Breast epithelium (tissue), 4 donors: Measurements from ENCODE around the gene SERGEF. TPM values are rescaled to one million over a fixed set of nuclear protein-coding genes. Genes with fewer than 3 reads are reported as not detected.

Source experiments
- DNase-seq, 2 donors: peaks; one replicate each; pipeline ENCODE4 v3.0.0-alpha.2; 2019; ENCODE audit warnings: low spot score in 2 of 2
- H3K27ac ChIP-seq, 2 donors: fragments of 200-600 bp; sonication (generic) in 1 of 2; one replicate each; pipeline ENCODE4 v1.5.1; 2016 to 2019; ENCODE audit warnings: mild to moderate bottlenecking in 1 of 2
- H3K27me3 ChIP-seq, 2 donors: fragments of 200-600 bp; sonication (generic) in 1 of 2; one replicate each; pipeline versions ENCODE4 v1.5.1 to v1.6.0; 2017 to 2019; ENCODE audit warnings: control low read depth in 1 of 2, mild to moderate bottlenecking in 1 of 2
- H3K36me3 ChIP-seq: fragments of 200-600 bp; one replicate; pipeline ENCODE4 v1.5.1; 2019
- H3K4me1 ChIP-seq, 2 donors: fragments of 200-600 bp; sonication (generic); one replicate each; pipeline ENCODE4 v1.5.1; 2016 to 2019; ENCODE audit warnings: control low read depth in 1 of 2
- H3K4me3 ChIP-seq, 3 donors: fragments of 200-600 bp; sonication (generic); 1 replicate in 2 of 3; 2 replicates in 1 of 3; pipeline ENCODE4 v1.5.1; 2016 to 2019; ENCODE audit warnings: mild to moderate bottlenecking in 3 of 3, moderate library complexity in 2 of 3
- H3K9me3 ChIP-seq, 2 donors: fragments of 200-600 bp; sonication (generic) in 1 of 2; one replicate each; pipeline ENCODE4 v1.5.1; 2016 to 2019; ENCODE audit warnings: control low read depth in 1 of 2
- POLR2A ChIP-seq: fragments of 450-650 bp; IDR thresholded peaks from one replicate; pipeline ENCODE4 v1.6.1; 2016; ENCODE audit warnings: antibody characterized with exemption, mild to moderate bottlenecking, moderate library complexity
- POLR2AphosphoS5 ChIP-seq, 3 donors: sonication (generic); formaldehyde crosslinking; IDR thresholded peaks; one replicate each; pipeline ENCODE4 v1.6.1; 2017; ENCODE audit warnings: antibody characterized with exemption in 3 of 3
- intact Hi-C: fragments of 100-400 bp; cut with DNase I; formaldehyde crosslinking; loops from one replicate; pipeline ENCODE4 v1.15.1; 2023; ENCODE audit warnings: low total_unique reads
- total RNA-seq, 3 donors: library from RNA; depleted of rRNA; stranded (reverse); fragments of >200 nt; gene quantifications; one replicate each; pipeline ENCODE4 v1.1.0, GENCODE V29; 2016
- TF ChIP-seq, protein P1 (sequence below), 3 donors: fragments of 450-650 bp; IDR thresholded peaks; one replicate each; pipeline ENCODE4 v1.5.1; 2016 to 2017; ENCODE audit warnings: antibody characterized with exemption in 3 of 3, mild to moderate bottlenecking in 3 of 3, moderate library complexity in 3 of 3

SERGEF gene
- total RNA-seq, 3 donors from 2014 or later = 31.8 to 47.5 (median 41.9) TPM

DNA sequence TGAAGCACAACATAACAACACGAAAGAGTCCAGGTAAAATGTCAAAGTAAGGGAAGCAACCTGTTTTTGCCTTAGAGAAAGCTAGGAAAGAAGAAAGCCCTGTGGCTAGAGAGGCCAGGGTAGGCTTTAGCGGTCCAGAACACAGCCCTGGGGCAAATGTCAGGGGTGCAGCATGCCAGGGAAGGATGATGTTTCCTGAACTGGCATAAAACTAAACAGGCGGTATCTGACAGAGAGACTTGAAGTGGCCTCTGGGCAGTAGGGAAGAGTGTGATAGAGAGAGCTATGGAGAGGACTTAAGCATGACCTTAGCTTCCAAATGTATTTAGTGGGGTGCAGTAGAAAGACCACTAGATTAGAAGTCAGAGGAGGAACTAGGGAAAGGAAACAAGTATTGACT, 174.7 kb downstream of the SERGEF start:
- Histone ChIP-seq H3K9me3 (no peaks in the 10 kb centered on the region), H3K27ac (no peak overlapping the region), H3K4me1 (no peaks in the 10 kb centered on the region), H3K27me3 (no peaks in the 10 kb centered on the region), H3K36me3 (no peaks in the 10 kb centered on the region), H3K4me3 (no peak overlapping the region)
- no peak for DNase-seq
- intact Hi-C loops = no loop called here
- TF ChIP-seq POLR2A = no peak
- TF ChIP-seq, protein P1, sequence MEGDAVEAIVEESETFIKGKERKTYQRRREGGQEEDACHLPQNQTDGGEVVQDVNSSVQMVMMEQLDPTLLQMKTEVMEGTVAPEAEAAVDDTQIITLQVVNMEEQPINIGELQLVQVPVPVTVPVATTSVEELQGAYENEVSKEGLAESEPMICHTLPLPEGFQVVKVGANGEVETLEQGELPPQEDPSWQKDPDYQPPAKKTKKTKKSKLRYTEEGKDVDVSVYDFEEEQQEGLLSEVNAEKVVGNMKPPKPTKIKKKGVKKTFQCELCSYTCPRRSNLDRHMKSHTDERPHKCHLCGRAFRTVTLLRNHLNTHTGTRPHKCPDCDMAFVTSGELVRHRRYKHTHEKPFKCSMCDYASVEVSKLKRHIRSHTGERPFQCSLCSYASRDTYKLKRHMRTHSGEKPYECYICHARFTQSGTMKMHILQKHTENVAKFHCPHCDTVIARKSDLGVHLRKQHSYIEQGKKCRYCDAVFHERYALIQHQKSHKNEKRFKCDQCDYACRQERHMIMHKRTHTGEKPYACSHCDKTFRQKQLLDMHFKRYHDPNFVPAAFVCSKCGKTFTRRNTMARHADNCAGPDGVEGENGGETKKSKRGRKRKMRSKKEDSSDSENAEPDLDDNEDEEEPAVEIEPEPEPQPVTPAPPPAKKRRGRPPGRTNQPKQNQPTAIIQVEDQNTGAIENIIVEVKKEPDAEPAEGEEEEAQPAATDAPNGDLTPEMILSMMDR (IDR thresholded peaks at IDR 0.05) = no peak
- no peak for TF ChIP-seq POLR2AphosphoS5 (IDR thresholded peaks at IDR 0.05)

GRCh38 chr11:17831883-17832282, 181.0 kb downstream of the SERGEF start:
- no peaks in the 10 kb centered on the region for H3K36me3 ChIP-seq
- intact Hi-C loops = no loop called here
- H3K4me1 ChIP-seq = no peaks in the 10 kb centered on the region
- DNase-seq = no peak
- H3K27me3 ChIP-seq = no peaks in the 10 kb centered on the region
- no peak for TF ChIP-seq POLR2A
- no peak for TF ChIP-seq POLR2AphosphoS5 (IDR thresholded peaks at IDR 0.05)
- TF ChIP-seq, protein P1 (IDR thresholded peaks at IDR 0.05) = no peak
- no peak overlapping the region for H3K4me3 ChIP-seq
- no peak overlapping the region for H3K27ac ChIP-seq
- no peaks in the 10 kb centered on the region for H3K9me3 ChIP-seq

DNA sequence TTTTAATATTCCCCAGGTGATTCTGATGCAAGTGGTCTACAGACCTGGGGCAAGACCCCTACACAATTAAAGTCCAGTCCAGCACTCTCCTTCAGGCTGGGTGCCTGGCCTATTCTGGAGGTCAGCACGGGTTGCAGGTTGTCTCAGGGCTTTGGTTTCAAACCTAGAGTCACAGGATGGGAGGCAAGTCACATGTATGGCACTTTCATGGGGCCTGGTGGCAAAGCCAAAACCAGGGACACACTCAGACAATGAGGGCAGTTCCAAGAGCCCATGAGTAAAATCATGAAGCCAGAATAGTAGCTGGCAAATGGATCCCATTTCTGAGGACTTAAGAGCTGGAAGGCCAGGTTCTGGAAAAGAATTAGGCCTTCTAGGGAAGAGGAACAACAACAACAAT, 181.6 kb downstream of the SERGEF start:
- no peaks in the 10 kb centered on the region for H3K27me3 ChIP-seq
- no peaks in the 10 kb centered on the region for H3K36me3 ChIP-seq
- no peaks in the 10 kb centered on the region for H3K4me1 ChIP-seq
- H3K9me3 ChIP-seq = no peaks in the 10 kb centered on the region
- no peak overlapping the region for H3K27ac ChIP-seq
- TF ChIP-seq POLR2AphosphoS5 (IDR thresholded peaks at IDR 0.05) (no peak), POLR2A (no peak)
- TF ChIP-seq, protein P1 (IDR thresholded peaks at IDR 0.05) = no peak
- H3K4me3 ChIP-seq = no peak overlapping the region
- DNase-seq = no peak
- intact Hi-C loops = no loop called here

GRCh38 chr11:17828311-17828751, 184.5 kb downstream of the SERGEF start:
- Histone ChIP-seq H3K4me3 (no peak overlapping the region), H3K27ac (no peak overlapping the region), H3K36me3 (no peaks in the 10 kb centered on the region), H3K4me1 (no peaks in the 10 kb centered on the region), H3K9me3 (no peaks in the 10 kb centered on the region), H3K27me3 (no peaks in the 10 kb centered on the region)
- DNase-seq = no peak
- no peak for TF ChIP-seq POLR2AphosphoS5 (IDR thresholded peaks at IDR 0.05)
- no peak for TF ChIP-seq POLR2A
- TF ChIP-seq, protein P1 (IDR thresholded peaks at IDR 0.05) = no peak
- intact Hi-C loops = no loop called here

- Histone ChIP-seq H3K27ac (no peak overlapping the region), H3K4me3 (no peak overlapping the region), H3K9me3 (no peaks in the 10 kb centered on the region), H3K4me1 (no peaks in the 10 kb centered on the region), H3K36me3 (no peaks in the 10 kb centered on the region), H3K27me3 (no peaks in the 10 kb centered on the region)
- intact Hi-C loops = no loop called here
- TF ChIP-seq POLR2AphosphoS5 (IDR thresholded peaks at IDR 0.05) (no peak), POLR2A (no peak)
- TF ChIP-seq, protein P1 (IDR thresholded peaks at IDR 0.05) = no peak
- DNase-seq = no peak
Measured at GRCh38 chr11:17827006-17827405, 185.8 kb downstream of the SERGEF start.
